GM03348 (cell line): ENCODE data around the gene PTTG1IP.

Experiments
- DNase-seq: peaks from one replicate; pipeline ENCODE4 v3.0.0; 2012; ENCODE audit warnings: low spot score

PTTG1IP gene

DNA sequence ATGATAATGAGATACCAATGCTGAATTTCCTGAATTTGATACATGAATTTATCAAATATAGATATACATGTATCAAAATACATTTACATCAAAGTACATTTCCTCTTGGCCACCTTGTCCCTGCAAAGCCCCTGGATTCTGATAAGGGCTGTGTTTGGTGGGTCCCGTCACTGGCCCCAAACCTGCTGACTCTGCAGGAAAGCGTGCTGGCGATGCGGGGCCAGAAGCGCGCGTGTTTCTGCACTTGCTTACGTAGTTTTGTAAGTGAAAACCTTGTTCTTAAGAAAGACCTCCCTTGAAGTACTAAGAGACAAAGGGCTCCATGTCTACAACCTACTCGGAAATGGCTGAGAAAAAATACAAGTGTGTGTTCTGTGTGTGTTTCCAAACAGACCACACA is 36.2 kb upstream of the PTTG1IP start:
- DNase-seq = no peak

- no peak for DNase-seq
Observed at GRCh38 chr21:44908908-44909307, 35.4 kb upstream of the PTTG1IP start.

GRCh38 chr21:44907966-44908895 is 34.7 kb upstream of the PTTG1IP start:
- peak; percentile 61 for DNase-seq

DNA sequence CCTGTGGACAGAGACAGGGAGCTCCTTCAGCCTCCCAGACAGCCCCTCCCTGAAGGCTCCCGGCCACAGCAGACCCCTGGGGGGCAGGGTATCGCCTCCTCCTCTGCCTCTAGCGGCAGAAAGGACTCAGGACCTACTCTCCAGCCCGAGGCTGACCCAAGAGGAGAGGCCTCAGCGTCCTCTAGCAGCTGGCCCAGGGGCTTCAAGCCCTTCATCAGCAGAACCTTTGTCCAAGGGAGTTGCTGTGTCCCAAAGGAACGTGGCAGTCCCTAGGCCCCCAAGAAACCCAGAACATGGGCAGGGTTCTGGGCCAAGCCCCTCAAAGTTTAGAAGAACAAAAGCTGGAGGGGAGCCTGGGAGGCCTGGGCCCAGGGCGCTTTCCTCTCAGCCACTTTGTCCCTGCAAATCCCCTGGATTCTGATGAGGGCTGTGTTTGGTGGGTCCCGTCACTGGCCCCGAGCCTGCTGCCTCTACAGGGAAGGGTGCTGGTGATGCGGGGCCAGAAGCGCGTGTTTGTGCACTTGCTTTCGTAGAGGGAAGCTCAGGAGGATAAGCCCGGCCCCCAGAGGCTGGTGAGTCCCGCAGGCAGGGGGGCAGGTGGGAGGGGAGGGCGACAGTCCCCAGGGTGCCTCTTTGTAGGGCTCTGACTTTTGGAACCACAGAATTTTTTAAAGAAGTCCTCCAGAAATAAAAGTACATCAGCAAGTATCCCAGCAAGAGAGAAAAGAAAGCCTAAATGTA is 33.9 kb upstream of the PTTG1IP start:
- DNase-seq = no peak

DNA sequence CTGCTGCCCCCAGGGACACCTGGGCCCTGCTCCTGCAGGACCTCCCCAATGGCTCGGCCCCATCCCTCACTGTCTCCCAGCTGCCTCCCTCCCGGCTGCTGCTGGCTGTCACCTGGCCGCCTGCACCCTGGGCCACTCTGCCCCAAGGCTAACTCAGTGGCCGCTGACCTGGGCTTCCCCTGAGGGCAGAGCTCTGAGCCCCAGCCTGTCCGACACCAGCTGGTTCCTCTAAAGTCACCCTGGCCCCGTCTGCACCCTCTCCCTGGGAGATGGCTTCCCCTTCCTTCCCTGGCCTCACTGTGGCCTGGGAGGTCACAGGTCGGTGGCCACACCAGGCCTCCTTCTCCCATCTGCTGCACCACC is 32.2 kb upstream of the PTTG1IP start:
- DNase-seq = no peak

GRCh38 chr21:44905016-44905727 is 31.7 kb upstream of the PTTG1IP start:
- DNase-seq = no peak

DNA sequence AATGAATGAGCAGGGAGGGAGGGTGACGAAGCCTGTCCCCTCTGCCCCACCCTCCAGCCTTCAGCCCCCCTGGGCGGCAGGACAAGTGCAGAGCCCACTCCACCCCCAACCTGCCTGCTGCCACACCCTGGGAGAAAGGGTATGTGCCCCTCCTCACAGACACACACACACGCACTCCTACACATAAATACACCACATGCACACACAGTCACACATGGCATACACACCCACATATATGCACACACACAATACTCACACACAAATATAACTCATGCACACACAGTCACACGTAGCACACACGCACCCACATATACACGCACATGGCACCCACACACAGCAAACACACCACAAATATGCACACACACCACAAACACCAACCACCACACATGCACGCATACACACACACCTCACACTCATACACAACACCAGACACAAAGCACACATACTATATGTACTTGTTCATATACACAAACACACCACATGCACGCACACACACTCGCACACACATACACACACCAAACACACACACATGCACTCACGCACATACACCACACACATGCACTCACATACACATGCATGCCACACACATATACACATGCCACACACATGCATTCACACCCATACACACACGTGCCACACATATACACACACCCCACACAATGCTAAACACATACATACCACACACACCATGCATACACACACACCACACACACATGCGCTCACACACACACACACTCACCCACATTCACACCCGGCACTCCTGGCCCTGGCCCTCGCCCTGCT is 30.8 kb upstream of the PTTG1IP start:
- no peak for DNase-seq

GRCh38 chr21:44903689-44904088 is 30.2 kb upstream of the PTTG1IP start:
- no peak for DNase-seq

GRCh38 chr21:44903050-44903685 is 29.7 kb upstream of the PTTG1IP start:
- DNase-seq = no peak

GRCh38 chr21:44902268-44903049 is 29.0 kb upstream of the PTTG1IP start:
- no peak for DNase-seq

DNA sequence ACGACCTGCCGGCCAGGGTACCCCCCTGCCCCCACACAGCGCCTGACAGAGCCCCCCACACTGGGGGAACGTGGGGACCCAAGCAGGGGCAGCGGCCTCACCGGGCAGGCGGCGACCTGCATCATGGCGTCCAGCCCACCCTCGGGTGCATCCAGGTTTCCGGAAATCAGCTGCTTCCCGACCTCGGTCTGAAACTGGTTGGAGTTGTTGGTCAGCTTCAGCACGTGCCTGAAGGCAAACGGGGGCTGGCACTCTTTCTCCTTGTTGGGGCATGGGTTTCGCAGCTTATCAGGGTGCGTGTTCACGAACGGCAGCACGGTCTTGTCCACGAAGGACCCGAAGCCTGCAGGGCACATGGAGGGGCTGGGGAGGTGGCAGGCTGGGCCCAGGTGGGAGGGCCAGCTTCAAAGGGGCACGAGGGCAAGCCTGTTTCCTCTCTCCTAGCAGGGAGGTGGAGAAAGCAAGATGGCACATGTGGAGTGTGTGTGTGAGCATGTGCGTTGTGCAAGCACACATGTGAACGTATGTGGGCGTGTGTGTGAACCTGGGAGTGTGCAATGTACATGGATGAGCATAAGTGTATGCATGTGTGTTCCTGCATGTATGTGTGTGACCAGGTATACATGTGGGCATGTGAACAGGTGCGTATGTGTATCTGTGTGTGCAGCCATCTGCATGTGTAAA is 28.0 kb upstream of the PTTG1IP start:
- DNase-seq = no peak

DNA sequence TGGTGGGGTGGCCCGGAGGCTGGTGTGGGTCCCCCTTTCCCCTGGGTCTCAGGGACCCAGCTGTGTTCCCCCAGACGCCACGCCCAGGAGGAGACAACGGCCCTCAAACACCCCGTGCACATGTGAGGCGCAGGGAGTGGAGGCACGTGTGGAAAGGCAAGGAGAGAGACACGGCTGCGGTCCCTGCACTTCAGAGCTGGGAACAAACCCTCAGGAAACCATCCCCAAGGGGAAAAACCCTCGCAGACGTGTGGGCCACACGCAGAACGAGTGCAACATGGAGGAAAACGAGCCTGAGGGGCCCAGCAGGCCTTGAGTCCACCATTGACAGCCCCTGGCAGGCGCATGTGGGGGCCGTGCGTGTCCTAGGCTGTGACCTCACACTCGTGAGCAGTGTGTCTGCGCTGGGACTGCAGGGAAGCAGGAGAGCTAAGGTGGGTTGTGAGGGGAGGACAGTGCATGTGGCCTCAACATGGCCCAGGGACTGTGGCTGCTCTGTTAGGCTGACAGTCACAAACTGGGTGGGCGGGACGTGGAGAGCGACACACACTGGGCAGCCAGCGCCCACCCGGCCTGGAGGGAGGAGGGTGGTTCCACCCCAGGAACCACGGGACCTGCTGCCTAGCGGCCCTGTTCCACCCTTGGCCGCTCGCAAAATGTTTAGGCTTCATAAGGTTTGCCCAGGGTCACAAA is 27.2 kb upstream of the PTTG1IP start:
- DNase-seq = no peak

GRCh38 chr21:44899768-44900558 is 26.5 kb upstream of the PTTG1IP start:
- no peak for DNase-seq

GRCh38 chr21:44898851-44899767 is 25.6 kb upstream of the PTTG1IP start:
- DNase-seq = no peak

GRCh38 chr21:44898011-44898488 is 24.6 kb upstream of the PTTG1IP start:
- DNase-seq = no peak

DNA sequence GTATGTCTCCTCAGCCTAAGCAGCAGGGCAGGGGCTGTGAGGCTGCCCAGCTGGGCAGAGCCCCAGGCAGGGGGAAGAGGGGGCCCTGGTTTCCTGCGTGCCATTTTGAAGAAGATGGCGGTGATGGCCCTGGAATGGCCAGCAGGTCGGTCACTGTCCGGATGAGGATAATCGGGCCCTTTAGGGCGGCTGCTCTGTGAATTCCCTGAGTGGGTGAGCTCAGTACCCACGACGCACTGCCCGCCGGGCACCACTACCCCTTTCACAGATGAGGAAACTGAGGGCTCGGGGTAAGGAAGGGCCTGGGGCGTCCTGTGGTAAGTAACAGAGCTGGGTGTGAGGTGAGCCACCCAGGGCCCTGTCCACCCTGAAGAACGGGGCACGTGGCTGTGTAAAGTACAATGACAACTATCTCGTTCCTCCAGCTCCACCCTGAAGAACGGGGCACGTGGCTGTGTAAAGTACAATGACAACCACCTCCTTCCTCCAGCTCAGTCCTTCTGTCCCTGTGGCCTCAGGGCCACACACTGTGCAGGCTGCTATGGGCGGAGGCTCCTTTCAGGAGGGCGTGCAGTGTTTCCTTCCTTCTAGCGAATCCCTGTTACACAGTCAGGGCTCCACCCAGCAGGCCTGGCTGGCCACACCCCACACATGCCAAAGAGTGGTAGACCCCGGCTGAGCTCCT is 24.0 kb upstream of the PTTG1IP start:
- DNase-seq = no peak
